ENCODE data around the gene TANGO2.

Gene TANGO2

DNA sequence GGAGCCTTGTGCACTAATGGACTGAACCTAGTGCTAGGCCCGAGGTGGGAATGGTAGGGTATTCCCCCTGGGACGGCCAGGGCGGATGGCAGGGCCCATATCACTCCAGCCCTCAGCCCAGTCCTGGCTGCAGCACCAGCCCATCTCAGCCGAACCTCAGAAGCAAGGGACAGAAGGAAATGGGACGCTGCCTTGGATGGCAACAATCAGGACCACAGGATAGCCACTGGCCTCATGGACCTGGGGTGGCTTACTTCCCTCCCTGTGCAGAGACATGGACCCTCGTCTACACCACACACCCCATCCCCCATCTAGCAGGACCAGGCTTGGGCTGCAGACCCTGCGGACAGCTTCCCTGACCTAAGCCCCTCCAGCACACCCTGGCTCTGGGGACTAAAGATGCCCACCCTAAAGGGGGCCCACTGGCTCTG, 28.4 kb upstream of the TANGO2 start:
- no peaks in the 10 kb centered on the region for H4K20me1 ChIP-seq (ENCODE audit: insufficient read depth, low read length)
- H3K9me3 ChIP-seq (ENCODE audit: low read length) = no peaks in the 10 kb centered on the region
- no peak overlapping the region for H3K4me2 ChIP-seq (ENCODE audit: low read length)
- H3F3A ChIP-seq (ENCODE audit: insufficient read depth, low read length) = no peaks in the 10 kb centered on the region
- no peaks in the 10 kb centered on the region for H3K79me2 ChIP-seq (ENCODE audit: insufficient read depth, low read length)
- TF ChIP-seq, protein P1, sequence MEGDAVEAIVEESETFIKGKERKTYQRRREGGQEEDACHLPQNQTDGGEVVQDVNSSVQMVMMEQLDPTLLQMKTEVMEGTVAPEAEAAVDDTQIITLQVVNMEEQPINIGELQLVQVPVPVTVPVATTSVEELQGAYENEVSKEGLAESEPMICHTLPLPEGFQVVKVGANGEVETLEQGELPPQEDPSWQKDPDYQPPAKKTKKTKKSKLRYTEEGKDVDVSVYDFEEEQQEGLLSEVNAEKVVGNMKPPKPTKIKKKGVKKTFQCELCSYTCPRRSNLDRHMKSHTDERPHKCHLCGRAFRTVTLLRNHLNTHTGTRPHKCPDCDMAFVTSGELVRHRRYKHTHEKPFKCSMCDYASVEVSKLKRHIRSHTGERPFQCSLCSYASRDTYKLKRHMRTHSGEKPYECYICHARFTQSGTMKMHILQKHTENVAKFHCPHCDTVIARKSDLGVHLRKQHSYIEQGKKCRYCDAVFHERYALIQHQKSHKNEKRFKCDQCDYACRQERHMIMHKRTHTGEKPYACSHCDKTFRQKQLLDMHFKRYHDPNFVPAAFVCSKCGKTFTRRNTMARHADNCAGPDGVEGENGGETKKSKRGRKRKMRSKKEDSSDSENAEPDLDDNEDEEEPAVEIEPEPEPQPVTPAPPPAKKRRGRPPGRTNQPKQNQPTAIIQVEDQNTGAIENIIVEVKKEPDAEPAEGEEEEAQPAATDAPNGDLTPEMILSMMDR (IDR thresholded peaks at IDR 0.05; ENCODE audit: low read length) = no peak
- TF ChIP-seq EZH2 (IDR thresholded peaks at IDR 0.05; ENCODE audit: borderline replicate concordance, low read length) = no peak
- no peaks in the 10 kb centered on the region for H3K36me3 ChIP-seq (ENCODE audit: insufficient read depth, low read length)
- no peak overlapping the region for H3K9ac ChIP-seq (ENCODE audit: low read length)
- H3K27me3 ChIP-seq (ENCODE audit: insufficient read depth, low read length) = peaks cover 10% of the 10 kb centered on the region
- no peak overlapping the region for H3K27ac ChIP-seq (ENCODE audit: low read depth, low read length, poor library complexity, severe bottlenecking)
- H3K9me2 ChIP-seq (ENCODE audit: low read depth, low read length) = no peaks in the 10 kb centered on the region
- no peak overlapping the region for H2AFZ ChIP-seq (ENCODE audit: low read length)
- H3K4me3 ChIP-seq (ENCODE audit: low read depth, low read length, poor library complexity, severe bottlenecking) = no peak overlapping the region
- H3K4me1 ChIP-seq (ENCODE audit: insufficient read depth, low read length, severe bottlenecking) = no peaks in the 10 kb centered on the region

DNA sequence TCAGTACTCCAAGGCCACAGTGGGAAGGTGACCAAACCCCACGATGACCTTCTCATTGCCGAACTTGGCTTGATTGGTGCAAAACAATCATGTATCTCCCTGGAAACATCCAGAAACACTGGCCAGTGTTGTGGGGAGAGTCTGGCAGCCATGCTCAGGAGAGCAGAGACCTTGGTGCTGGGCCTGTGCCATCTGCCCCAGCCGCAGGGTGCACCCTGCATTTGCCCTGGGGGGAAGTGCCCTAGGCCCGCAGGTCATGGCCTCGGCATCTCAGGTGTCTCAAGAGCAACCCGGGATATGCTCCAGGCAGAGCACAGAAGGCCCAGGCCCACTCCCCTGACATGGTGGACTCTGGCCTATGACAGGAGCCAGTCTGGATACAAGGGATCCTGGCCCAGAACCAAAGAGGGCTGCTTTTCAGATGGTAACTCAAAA, 28.0 kb upstream of the TANGO2 start:
- Histone ChIP-seq H3K27ac (ENCODE audit: low read depth, low read length, poor library complexity, severe bottlenecking) (no peak overlapping the region), H3K27me3 (ENCODE audit: insufficient read depth, low read length) (peaks cover 10% of the 10 kb centered on the region), H3K79me2 (ENCODE audit: insufficient read depth, low read length) (no peaks in the 10 kb centered on the region), H3K9ac (ENCODE audit: low read length) (no peak overlapping the region), H3K9me3 (ENCODE audit: low read length) (no peaks in the 10 kb centered on the region), H3K36me3 (ENCODE audit: insufficient read depth, low read length) (no peaks in the 10 kb centered on the region), H3K4me2 (ENCODE audit: low read length) (no peak overlapping the region), H3F3A (ENCODE audit: insufficient read depth, low read length) (no peaks in the 10 kb centered on the region), H3K4me1 (ENCODE audit: insufficient read depth, low read length, severe bottlenecking) (no peaks in the 10 kb centered on the region), H3K4me3 (ENCODE audit: low read depth, low read length, poor library complexity, severe bottlenecking) (no peak overlapping the region), H4K20me1 (ENCODE audit: insufficient read depth, low read length) (no peaks in the 10 kb centered on the region), H3K9me2 (ENCODE audit: low read depth, low read length) (no peaks in the 10 kb centered on the region), H2AFZ (ENCODE audit: low read length) (no peak overlapping the region)
- no peak for TF ChIP-seq EZH2 (IDR thresholded peaks at IDR 0.05; ENCODE audit: borderline replicate concordance, low read length)
- TF ChIP-seq, protein P1 (IDR thresholded peaks at IDR 0.05; ENCODE audit: low read length) = no peak

DNA sequence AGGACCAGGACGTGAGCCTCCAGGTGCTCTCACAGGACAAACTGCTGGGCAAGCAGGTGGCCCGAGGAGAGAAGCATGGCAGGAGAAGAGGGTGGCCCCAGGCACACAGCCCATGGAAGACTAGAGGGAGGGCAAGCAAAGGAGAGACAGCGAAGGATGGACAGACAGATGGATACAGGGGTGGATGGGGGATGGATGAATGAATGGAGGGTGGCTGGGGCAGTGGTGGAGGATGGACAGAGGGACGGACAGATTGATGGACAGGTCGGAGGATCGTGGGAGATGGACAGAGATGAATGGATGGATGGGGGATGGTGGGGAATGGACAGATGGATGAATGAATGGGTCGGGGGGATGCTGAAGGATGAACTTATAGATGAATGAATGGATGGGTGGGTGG, 27.0 kb upstream of the TANGO2 start:
- H4K20me1 ChIP-seq (ENCODE audit: insufficient read depth, low read length) = no peaks in the 10 kb centered on the region
- no peak overlapping the region for H3K9ac ChIP-seq (ENCODE audit: low read length)
- H3K36me3 ChIP-seq (ENCODE audit: insufficient read depth, low read length) = no peaks in the 10 kb centered on the region
- H3K4me2 ChIP-seq (ENCODE audit: low read length) = no peak overlapping the region
- no peak overlapping the region for H3K27ac ChIP-seq (ENCODE audit: low read depth, low read length, poor library complexity, severe bottlenecking)
- H3K79me2 ChIP-seq (ENCODE audit: insufficient read depth, low read length) = no peaks in the 10 kb centered on the region
- H3F3A ChIP-seq (ENCODE audit: insufficient read depth, low read length) = no peaks in the 10 kb centered on the region
- no peaks in the 10 kb centered on the region for H3K9me3 ChIP-seq (ENCODE audit: low read length)
- TF ChIP-seq EZH2 (IDR thresholded peaks at IDR 0.05; ENCODE audit: borderline replicate concordance, low read length) = no peak
- TF ChIP-seq, protein P1 (IDR thresholded peaks at IDR 0.05; ENCODE audit: low read length) = no peak
- H3K27me3 ChIP-seq (ENCODE audit: insufficient read depth, low read length) = peaks cover 15% of the 10 kb centered on the region
- H2AFZ ChIP-seq (ENCODE audit: low read length) = no peak overlapping the region
- H3K9me2 ChIP-seq (ENCODE audit: low read depth, low read length) = no peaks in the 10 kb centered on the region
- no peaks in the 10 kb centered on the region for H3K4me1 ChIP-seq (ENCODE audit: insufficient read depth, low read length, severe bottlenecking)
- no peak overlapping the region for H3K4me3 ChIP-seq (ENCODE audit: low read depth, low read length, poor library complexity, severe bottlenecking)
